Chondrocyte (in vitro differentiated cells): ENCODE data around the gene PRKCG. TPM values are rescaled to one million over a fixed set of nuclear protein-coding genes. Genes with fewer than 3 reads are reported as not detected.

Experiments used
- DNase-seq: peaks from one replicate; pipeline ENCODE4 v3.0.0; 2021; ENCODE audit warnings: mixed read lengths, low spot score
- H3K27ac Mint-ChIP-seq: one replicate; pipeline ENCODE4 v1.8.0; 2021; ENCODE audit warnings: mild to moderate bottlenecking, moderate library complexity, mixed read lengths; ENCODE audit not compliant: unreplicated experiment
- H3K27me3 Mint-ChIP-seq: 2 replicates; pipeline ENCODE4 v1.8.0; 2021; ENCODE audit warnings: low read depth, mixed read lengths
- H3K36me3 Mint-ChIP-seq: 2 replicates; pipeline ENCODE4 v1.8.0; 2021; ENCODE audit warnings: low read depth, mixed read lengths
- H3K4me1 Mint-ChIP-seq: 2 replicates; pipeline ENCODE4 v1.8.0; 2021; ENCODE audit warnings: low read depth, mild to moderate bottlenecking, mixed read lengths
- H3K4me3 Mint-ChIP-seq: one replicate; pipeline ENCODE4 v1.8.0; 2021; ENCODE audit warnings: mild to moderate bottlenecking, moderate library complexity, mixed read lengths; ENCODE audit not compliant: unreplicated experiment
- H3K9me3 Mint-ChIP-seq: 2 replicates; pipeline ENCODE4 v1.8.0; 2021; ENCODE audit warnings: low read depth, mixed read lengths
- total RNA-seq: library from RNA; stranded (reverse); gene quantifications from 3 replicates; pipeline ENCODE4 v1.2.1, GENCODE V29; 2021
- TF ChIP-seq, protein P1 (sequence below): fragments of 200-600 bp; sonication (generic); IDR thresholded peaks from 2 replicates; pipeline ENCODE4 v1.5.0; 2021; ENCODE audit warnings: antibody characterized with exemption, mild to moderate bottlenecking, moderate library complexity

The PRKCG gene
- total RNA-seq, 1 donor from 2014 or later = 0.15 TPM

DNA sequence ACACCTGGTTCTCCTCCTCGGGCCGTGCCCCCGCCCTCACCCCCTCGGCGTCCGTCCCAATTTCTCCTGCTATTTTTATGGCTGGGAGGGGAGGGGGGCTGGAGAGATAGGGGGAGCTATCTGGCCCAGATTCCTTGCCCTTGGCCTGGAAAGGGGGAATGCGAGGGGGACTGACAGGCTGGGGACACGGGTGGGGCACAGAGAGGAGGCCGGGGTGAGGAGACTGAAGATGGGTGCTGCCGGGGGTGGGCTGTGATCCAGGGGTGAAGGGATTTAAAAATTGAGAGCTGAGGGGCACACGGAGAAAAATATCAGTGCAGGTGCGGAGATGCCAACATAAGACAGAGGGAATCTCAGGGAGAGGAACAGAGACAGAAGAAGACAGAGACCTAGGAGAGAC lies 2.3 kb downstream of the PRKCG start:
- H3K4me1 Mint-ChIP-seq = peaks cover 2% of the 10 kb centered on the region
- no peak for DNase-seq
- peaks cover 29% of the 10 kb centered on the region for H3K27me3 Mint-ChIP-seq
- peaks cover 6% of the 10 kb centered on the region for H3K36me3 Mint-ChIP-seq
- no peak overlapping the region for H3K4me3 Mint-ChIP-seq
- H3K27ac Mint-ChIP-seq = no peak overlapping the region
- no peaks in the 10 kb centered on the region for H3K9me3 Mint-ChIP-seq
- TF ChIP-seq, protein P1, sequence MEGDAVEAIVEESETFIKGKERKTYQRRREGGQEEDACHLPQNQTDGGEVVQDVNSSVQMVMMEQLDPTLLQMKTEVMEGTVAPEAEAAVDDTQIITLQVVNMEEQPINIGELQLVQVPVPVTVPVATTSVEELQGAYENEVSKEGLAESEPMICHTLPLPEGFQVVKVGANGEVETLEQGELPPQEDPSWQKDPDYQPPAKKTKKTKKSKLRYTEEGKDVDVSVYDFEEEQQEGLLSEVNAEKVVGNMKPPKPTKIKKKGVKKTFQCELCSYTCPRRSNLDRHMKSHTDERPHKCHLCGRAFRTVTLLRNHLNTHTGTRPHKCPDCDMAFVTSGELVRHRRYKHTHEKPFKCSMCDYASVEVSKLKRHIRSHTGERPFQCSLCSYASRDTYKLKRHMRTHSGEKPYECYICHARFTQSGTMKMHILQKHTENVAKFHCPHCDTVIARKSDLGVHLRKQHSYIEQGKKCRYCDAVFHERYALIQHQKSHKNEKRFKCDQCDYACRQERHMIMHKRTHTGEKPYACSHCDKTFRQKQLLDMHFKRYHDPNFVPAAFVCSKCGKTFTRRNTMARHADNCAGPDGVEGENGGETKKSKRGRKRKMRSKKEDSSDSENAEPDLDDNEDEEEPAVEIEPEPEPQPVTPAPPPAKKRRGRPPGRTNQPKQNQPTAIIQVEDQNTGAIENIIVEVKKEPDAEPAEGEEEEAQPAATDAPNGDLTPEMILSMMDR = no peak

DNA sequence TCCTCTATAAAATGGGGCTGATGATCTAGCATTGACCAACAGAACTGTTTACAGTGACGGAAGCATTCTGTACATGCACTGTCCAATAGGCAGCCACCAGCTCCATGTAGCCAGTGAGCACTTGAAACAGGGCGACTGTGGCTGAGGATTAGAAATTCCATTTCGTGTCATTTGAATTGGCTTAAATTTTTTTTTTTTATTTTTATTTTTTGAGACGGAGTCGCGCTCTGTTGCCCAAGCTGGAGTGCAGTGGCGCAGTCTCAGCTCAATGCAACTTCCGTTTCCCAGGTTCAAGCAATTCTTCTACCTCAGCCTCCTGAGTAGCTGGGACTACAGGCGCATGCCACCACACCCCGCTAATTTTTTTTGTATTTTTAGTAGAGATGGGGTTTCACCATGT lies 3.0 kb downstream of the PRKCG start:
- Mint-ChIP-seq H3K27me3 (peaks cover 29% of the 10 kb centered on the region), H3K9me3 (no peaks in the 10 kb centered on the region), H3K27ac (no peak overlapping the region), H3K4me1 (peaks cover 2% of the 10 kb centered on the region), H3K36me3 (peaks cover 6% of the 10 kb centered on the region), H3K4me3 (no peak overlapping the region)
- TF ChIP-seq, protein P1 = no peak
- no peak for DNase-seq

DNA sequence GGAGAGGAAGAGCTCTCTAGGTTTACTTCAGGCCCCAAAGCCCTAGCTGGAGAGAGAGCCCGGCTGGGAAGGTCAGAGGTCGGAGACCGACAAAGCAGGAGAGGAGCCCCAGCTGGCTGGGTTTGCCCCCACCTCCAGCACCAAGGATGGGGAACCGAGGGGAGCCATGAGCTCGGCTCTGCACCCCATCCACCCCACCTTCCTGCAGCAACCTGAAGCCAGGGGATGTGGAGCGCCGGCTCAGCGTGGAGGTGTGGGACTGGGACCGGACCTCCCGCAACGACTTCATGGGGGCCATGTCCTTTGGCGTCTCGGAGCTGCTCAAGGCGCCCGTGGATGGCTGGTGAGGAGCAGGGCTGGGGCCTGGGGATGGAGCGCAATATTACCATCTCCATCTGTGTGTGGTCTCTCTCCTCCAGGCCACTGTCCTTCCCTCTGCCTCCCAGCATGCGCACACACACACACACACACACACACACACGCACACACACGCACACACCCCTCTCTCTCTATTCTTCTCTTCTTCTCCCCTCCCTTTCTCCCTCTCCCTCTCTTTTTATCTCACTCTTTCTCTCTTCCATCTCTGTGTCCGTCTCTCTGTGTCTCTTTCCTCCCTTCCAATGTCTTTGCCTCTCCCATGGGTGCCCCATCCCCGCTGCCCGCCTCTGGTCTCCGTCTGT lies 10.4 kb downstream of the PRKCG start:
- no peak overlapping the region for H3K27ac Mint-ChIP-seq
- TF ChIP-seq, protein P1 = no peak
- no peak overlapping the region for H3K4me3 Mint-ChIP-seq
- peaks cover 41% of the 10 kb centered on the region for H3K27me3 Mint-ChIP-seq
- DNase-seq = no peak
- H3K36me3 Mint-ChIP-seq = no peaks in the 10 kb centered on the region
- no peaks in the 10 kb centered on the region for H3K9me3 Mint-ChIP-seq
- no peaks in the 10 kb centered on the region for H3K4me1 Mint-ChIP-seq

DNA sequence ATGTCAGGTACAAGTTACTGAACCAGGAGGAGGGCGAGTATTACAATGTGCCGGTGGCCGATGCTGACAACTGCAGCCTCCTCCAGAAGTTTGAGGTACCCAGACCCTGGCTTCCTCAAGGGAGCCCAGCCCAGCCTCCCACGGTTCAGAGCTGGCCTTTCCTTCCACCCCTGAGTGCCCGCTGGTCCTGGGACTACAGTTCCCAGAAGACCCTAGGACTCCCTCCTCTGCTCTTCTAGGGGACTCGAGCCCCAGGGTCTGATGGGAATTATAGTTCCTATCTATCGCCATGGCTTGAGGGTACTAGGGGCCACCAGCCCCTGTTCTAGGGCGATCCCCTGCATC lies 11.0 kb downstream of the PRKCG start:
- Mint-ChIP-seq H3K27me3 (peaks cover 46% of the 10 kb centered on the region), H3K4me1 (no peaks in the 10 kb centered on the region), H3K4me3 (no peak overlapping the region), H3K36me3 (no peaks in the 10 kb centered on the region), H3K27ac (no peak overlapping the region), H3K9me3 (no peaks in the 10 kb centered on the region)
- DNase-seq = no peak
- TF ChIP-seq, protein P1 = no peak

DNA sequence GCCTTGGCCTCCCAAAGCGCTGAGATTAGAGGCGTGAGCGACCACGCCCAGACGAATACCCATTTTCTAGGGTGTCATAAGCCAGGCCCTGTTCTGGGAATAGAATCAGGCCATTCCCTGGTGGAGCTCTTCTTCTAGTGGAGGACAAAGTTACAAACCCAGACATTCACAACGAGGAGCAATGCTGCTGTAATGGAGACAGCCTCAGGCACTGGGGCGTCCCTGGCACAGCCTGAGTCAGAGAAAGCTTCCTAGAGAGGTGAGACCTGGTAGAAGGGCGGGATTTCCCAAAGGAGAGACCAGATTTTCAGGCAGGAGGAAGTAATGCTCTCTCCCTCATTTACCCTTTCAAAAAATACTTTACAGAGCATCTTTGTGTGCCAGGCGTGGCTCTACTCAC lies 12.7 kb downstream of the PRKCG start:
- H3K4me3 Mint-ChIP-seq = no peak overlapping the region
- H3K4me1 Mint-ChIP-seq = no peaks in the 10 kb centered on the region
- no peaks in the 10 kb centered on the region for H3K9me3 Mint-ChIP-seq
- TF ChIP-seq, protein P1 = no peak
- peaks cover 51% of the 10 kb centered on the region for H3K27me3 Mint-ChIP-seq
- no peak for DNase-seq
- no peaks in the 10 kb centered on the region for H3K36me3 Mint-ChIP-seq
- no peak overlapping the region for H3K27ac Mint-ChIP-seq
